ENCODE results near the gene FAM186B.
"Not testable (repeated sequence)": the region's sequence is repeated elsewhere in the genome, so short reads cannot be mapped to it uniquely, and the experiment has no call there.

FAM186B gene

DNA sequence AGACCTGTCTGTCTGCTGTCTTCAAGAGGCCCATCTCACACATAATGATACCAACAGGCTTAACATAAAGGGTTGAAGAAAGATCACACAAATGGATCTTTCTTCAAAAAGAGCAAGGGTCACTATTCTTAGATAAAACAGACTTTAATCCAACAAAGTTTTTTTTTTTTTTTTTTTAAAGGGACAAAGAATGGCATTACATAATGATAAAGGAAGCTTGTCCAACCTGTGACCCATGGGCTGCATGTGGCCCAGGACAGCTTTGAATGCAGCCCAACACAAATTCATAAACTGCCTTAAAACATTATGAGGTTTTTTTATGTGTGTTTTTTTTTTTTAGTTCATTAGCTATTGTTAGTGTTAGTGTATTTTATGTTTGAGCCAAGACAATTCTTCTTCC lies 6.8 kb upstream of the FAM186B start:
- Histone ChIP-seq H3K27me3 (replicated peaks in 2 of 5; ENCODE audit: control insufficient read depth in 4 of 5, insufficient read depth in 5 of 5, low read length in 4 of 5) (peaks cover 0 to 4% (median 0%) of the 10 kb centered on the region in 5 experiments), H3K36me3 (ENCODE audit: control insufficient read depth in 4 of 4, insufficient read depth in 4 of 4, low read length in 3 of 4) (no peaks in the 10 kb centered on the region), H3K4me1 (ENCODE audit: control extremely low read depth in 1 of 4, control insufficient read depth in 4 of 4, insufficient read depth in 4 of 4, low read length in 3 of 4) (no peaks in the 10 kb centered on the region), H3K9me3 (ENCODE audit: control extremely low read depth in 1 of 5, control insufficient read depth in 4 of 5, insufficient read depth in 2 of 5, low read depth in 1 of 5, low read length in 4 of 5) (peaks cover 0 to 9% (median 3%) of the 10 kb centered on the region in 5 experiments), H3K4me3 (ENCODE audit: control insufficient read depth in 1 of 7, extremely low read depth in 1 of 7, insufficient read depth in 4 of 7, low read depth in 2 of 7, low read length in 6 of 7) (no peak overlapping the region), H3K27ac (ENCODE audit: insufficient read depth in 1 of 2, low read depth in 1 of 2, low read length in 2 of 2, poor library complexity in 1 of 2, severe bottlenecking in 2 of 2) (no peak overlapping the region)
- CTCF ChIA-PET, result interaction anchor here (1.4 kb wide), 1 partner anchor 11 kb away, joined by 4 read pairs; the partner anchor contains the start of gene PRPF40B
- no peak for DNase-seq
- POLR2A ChIA-PET, result no interaction called here

DNA sequence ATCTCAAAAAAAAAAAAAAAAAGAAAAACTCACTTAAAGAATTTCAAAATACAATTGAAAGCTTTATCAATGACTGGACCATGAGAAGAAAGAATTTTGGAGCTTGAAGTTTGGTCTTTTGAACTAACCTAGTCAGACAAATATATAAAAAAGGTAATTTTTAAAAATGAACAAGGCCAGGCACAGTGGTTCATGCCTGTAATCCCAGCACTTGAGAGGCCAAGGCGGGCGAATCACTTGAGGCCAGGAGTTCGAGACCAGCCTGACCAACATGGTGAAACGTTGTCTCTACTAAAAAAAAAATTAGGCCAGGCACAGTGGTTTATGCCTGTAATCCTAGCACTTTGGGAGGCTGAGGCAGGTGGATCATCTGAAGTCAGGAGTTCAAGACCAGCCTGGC lies 5.3 kb upstream of the FAM186B start:
- H3K4me1 ChIP-seq (ENCODE audit: control extremely low read depth in 1 of 4, control insufficient read depth in 4 of 4, insufficient read depth in 4 of 4, low read length in 3 of 4); H3K4me3 ChIP-seq (ENCODE audit: control insufficient read depth in 1 of 7, extremely low read depth in 1 of 7, insufficient read depth in 4 of 7, low read depth in 2 of 7, low read length in 6 of 7); H3K36me3 ChIP-seq (ENCODE audit: control insufficient read depth in 4 of 4, insufficient read depth in 4 of 4, low read length in 3 of 4); H3K27ac ChIP-seq (ENCODE audit: insufficient read depth in 1 of 2, low read depth in 1 of 2, low read length in 2 of 2, poor library complexity in 1 of 2, severe bottlenecking in 2 of 2); H3K27me3 ChIP-seq (replicated peaks in 2 of 5; ENCODE audit: control insufficient read depth in 4 of 5, insufficient read depth in 5 of 5, low read length in 4 of 5); DNase-seq; POLR2A ChIA-PET; H3K9me3 ChIP-seq (ENCODE audit: control extremely low read depth in 1 of 5, control insufficient read depth in 4 of 5, insufficient read depth in 2 of 5, low read depth in 1 of 5, low read length in 4 of 5): not testable (repeated sequence)
- CTCF ChIA-PET, result interaction anchor here (1.1 kb wide), 1 partner anchor 25 kb away, joined by 3 read pairs; no protein-coding TSS in a partner anchor
- 89% methylated on average over 1 of the region's 4 CpGs for WGBS (ENCODE audit: insufficient coverage)

DNA sequence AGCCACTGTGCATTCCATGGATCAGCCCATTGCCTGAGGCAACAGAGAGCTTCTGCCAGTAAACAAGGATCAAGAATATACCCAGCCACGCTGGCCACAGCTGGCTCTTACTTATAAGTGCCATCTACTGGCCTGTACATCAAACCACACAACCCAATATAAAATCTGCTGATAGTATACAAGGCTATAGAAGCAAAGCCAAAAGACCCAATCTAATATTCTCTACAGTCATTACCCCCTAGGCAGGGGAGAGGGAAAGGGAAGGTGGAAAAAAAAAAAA lies 4.4 kb upstream of the FAM186B start:
- DNase-seq, result no peak
- no peak overlapping the region for H3K27ac ChIP-seq (ENCODE audit: insufficient read depth in 1 of 2, low read depth in 1 of 2, low read length in 2 of 2, poor library complexity in 1 of 2, severe bottlenecking in 2 of 2)
- WGBS (ENCODE audit: insufficient coverage), result no CpG with 5 or more reads among the region's 1 CpG
- no peaks in the 10 kb centered on the region for H3K36me3 ChIP-seq (ENCODE audit: control insufficient read depth in 4 of 4, insufficient read depth in 4 of 4, low read length in 3 of 4)
- POLR2A ChIA-PET, result no interaction called here
- no peaks in the 10 kb centered on the region for H3K27me3 ChIP-seq (replicated peaks in 2 of 5; ENCODE audit: control insufficient read depth in 4 of 5, insufficient read depth in 5 of 5, low read length in 4 of 5)
- H3K9me3 ChIP-seq (ENCODE audit: control extremely low read depth in 1 of 5, control insufficient read depth in 4 of 5, insufficient read depth in 2 of 5, low read depth in 1 of 5, low read length in 4 of 5), result peaks cover 0 to 9% (median 2%) of the 10 kb centered on the region in 5 experiments
- H3K4me1 ChIP-seq (ENCODE audit: control extremely low read depth in 1 of 4, control insufficient read depth in 4 of 4, insufficient read depth in 4 of 4, low read length in 3 of 4), result peaks cover 0 to 7% (median 6%) of the 10 kb centered on the region in 4 experiments
- CTCF ChIA-PET, result interaction anchor here (0.7 kb wide), 1 partner anchor 33 kb away, joined by 3 read pairs; no protein-coding TSS in a partner anchor
- no peak overlapping the region for H3K4me3 ChIP-seq (ENCODE audit: control insufficient read depth in 1 of 7, extremely low read depth in 1 of 7, insufficient read depth in 4 of 7, low read depth in 2 of 7, low read length in 6 of 7)

GRCh38 chr12:49609059-49609874 lies 3.8 kb upstream of the FAM186B start:
- peaks cover 0 to 7% (median under 1%) of the 10 kb centered on the region in 5 experiments for H3K9me3 ChIP-seq (ENCODE audit: control extremely low read depth in 1 of 5, control insufficient read depth in 4 of 5, insufficient read depth in 2 of 5, low read depth in 1 of 5, low read length in 4 of 5)
- WGBS (ENCODE audit: insufficient coverage), result 100% methylated on average over 2 of the region's 2 CpGs
- H3K36me3 ChIP-seq (ENCODE audit: control insufficient read depth in 4 of 4, insufficient read depth in 4 of 4, low read length in 3 of 4), result no peaks in the 10 kb centered on the region
- no peak overlapping the region for H3K27ac ChIP-seq (ENCODE audit: insufficient read depth in 1 of 2, low read depth in 1 of 2, low read length in 2 of 2, poor library complexity in 1 of 2, severe bottlenecking in 2 of 2)
- POLR2A ChIA-PET, result no interaction called here
- H3K4me3 ChIP-seq (ENCODE audit: control insufficient read depth in 1 of 7, extremely low read depth in 1 of 7, insufficient read depth in 4 of 7, low read depth in 2 of 7, low read length in 6 of 7), result no peak overlapping the region
- no peak for DNase-seq
- CTCF ChIA-PET, result interaction anchor here (0.7 kb wide), 1 partner anchor 33 kb away, joined by 3 read pairs; no protein-coding TSS in a partner anchor
- H3K27me3 ChIP-seq (replicated peaks in 2 of 5; ENCODE audit: control insufficient read depth in 4 of 5, insufficient read depth in 5 of 5, low read length in 4 of 5), result no peaks in the 10 kb centered on the region
- peaks cover 0 to 9% (median 7%) of the 10 kb centered on the region in 4 experiments for H3K4me1 ChIP-seq (ENCODE audit: control extremely low read depth in 1 of 4, control insufficient read depth in 4 of 4, insufficient read depth in 4 of 4, low read length in 3 of 4)

- Histone ChIP-seq H3K27me3 (replicated peaks in 2 of 5; ENCODE audit: control insufficient read depth in 4 of 5, insufficient read depth in 5 of 5, low read length in 4 of 5) (no peaks in the 10 kb centered on the region), H3K4me1 (ENCODE audit: control extremely low read depth in 1 of 4, control insufficient read depth in 4 of 4, insufficient read depth in 4 of 4, low read length in 3 of 4) (peaks cover 0 to 9% (median 7%) of the 10 kb centered on the region in 4 experiments), H3K9me3 (ENCODE audit: control extremely low read depth in 1 of 5, control insufficient read depth in 4 of 5, insufficient read depth in 2 of 5, low read depth in 1 of 5, low read length in 4 of 5) (peaks cover 0 to 2% (median 0%) of the 10 kb centered on the region in 5 experiments), H3K4me3 (ENCODE audit: control insufficient read depth in 1 of 7, extremely low read depth in 1 of 7, insufficient read depth in 4 of 7, low read depth in 2 of 7, low read length in 6 of 7) (no peak overlapping the region), H3K27ac (ENCODE audit: insufficient read depth in 1 of 2, low read depth in 1 of 2, low read length in 2 of 2, poor library complexity in 1 of 2, severe bottlenecking in 2 of 2) (no peak overlapping the region), H3K36me3 (ENCODE audit: control insufficient read depth in 4 of 4, insufficient read depth in 4 of 4, low read length in 3 of 4) (peaks cover 0 to 5% (median 2%) of the 10 kb centered on the region in 4 experiments)
- POLR2A ChIA-PET, result no interaction called here
- CTCF ChIA-PET, result interaction anchor here (0.9 to 2.9 kb wide), 3 partner anchors 24 to 51 kb away, joined by 3 to 11 read pairs (median 3); no protein-coding TSS in a partner anchor
- DNase-seq, result peak in 1 of 3 donors; percentile 6
- WGBS (ENCODE audit: insufficient coverage), result 25% methylated on average over 2 of the region's 5 CpGs
Observed at GRCh38 chr12:49604856-49605255, 583 bp downstream of the FAM186B start.

GRCh38 chr12:49603721-49604120 lies 1.7 kb downstream of the FAM186B start:
- CTCF ChIA-PET, result interaction anchor here (1.0 to 2.9 kb wide), 5 partner anchors 11 to 50 kb away, joined by 3 to 11 read pairs (median 6); no protein-coding TSS in a partner anchor

DNA sequence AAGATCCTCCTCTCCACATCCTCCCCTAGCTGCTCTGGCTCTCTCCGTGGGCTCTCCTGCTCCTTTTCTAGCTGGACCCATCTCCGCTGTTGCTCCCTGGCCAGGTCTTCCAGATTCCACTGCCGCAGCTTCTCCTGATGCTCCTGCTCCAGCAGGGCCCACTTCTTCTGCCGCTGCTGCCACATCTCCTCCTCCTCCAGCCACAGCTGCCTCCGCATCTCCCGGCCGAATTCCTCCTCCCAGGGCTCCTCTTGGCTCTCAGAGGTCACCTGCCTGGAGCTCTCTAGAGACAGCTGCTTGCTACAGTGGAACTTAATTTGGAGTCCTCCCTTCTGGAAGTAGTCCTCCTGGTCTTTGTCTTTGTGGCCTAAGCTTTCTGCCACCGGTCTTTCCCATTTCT lies 5.5 kb downstream of the FAM186B start:
- DNase-seq, result no peak
- 97% methylated on average over 8 of the region's 8 CpGs for WGBS (ENCODE audit: insufficient coverage)
- CTCF ChIA-PET, result interaction anchor here (1.0 to 1.9 kb wide), 3 partner anchors 11 to 24 kb away, joined by 3 to 5 read pairs (median 4); no protein-coding TSS in a partner anchor

More at GRCh38 chr12:49603721-49604120, 1.7 kb downstream of the FAM186B start:
- Histone ChIP-seq H3K4me3 (ENCODE audit: control insufficient read depth in 1 of 7, extremely low read depth in 1 of 7, insufficient read depth in 4 of 7, low read depth in 2 of 7, low read length in 6 of 7) (no peak overlapping the region), H3K9me3 (ENCODE audit: control extremely low read depth in 1 of 5, control insufficient read depth in 4 of 5, insufficient read depth in 2 of 5, low read depth in 1 of 5, low read length in 4 of 5) (no peaks in the 10 kb centered on the region), H3K27me3 (replicated peaks in 2 of 5; ENCODE audit: control insufficient read depth in 4 of 5, insufficient read depth in 5 of 5, low read length in 4 of 5) (no peaks in the 10 kb centered on the region), H3K4me1 (ENCODE audit: control extremely low read depth in 1 of 4, control insufficient read depth in 4 of 4, insufficient read depth in 4 of 4, low read length in 3 of 4) (peaks cover 0 to 9% (median 7%) of the 10 kb centered on the region in 4 experiments), H3K27ac (ENCODE audit: insufficient read depth in 1 of 2, low read depth in 1 of 2, low read length in 2 of 2, poor library complexity in 1 of 2, severe bottlenecking in 2 of 2) (no peak overlapping the region), H3K36me3 (ENCODE audit: control insufficient read depth in 4 of 4, insufficient read depth in 4 of 4, low read length in 3 of 4) (peaks cover 0 to 6% (median 2%) of the 10 kb centered on the region in 4 experiments)
- no peak for DNase-seq
- POLR2A ChIA-PET, result no interaction called here
- 100% methylated on average over 1 of the region's 1 CpG for WGBS (ENCODE audit: insufficient coverage)

More for the DNA sequence above, 5.5 kb downstream of the FAM186B start:
- Histone ChIP-seq H3K4me1 (ENCODE audit: control extremely low read depth in 1 of 4, control insufficient read depth in 4 of 4, insufficient read depth in 4 of 4, low read length in 3 of 4) (peaks cover 0 to 4% (median 3%) of the 10 kb centered on the region in 4 experiments), H3K9me3 (ENCODE audit: control extremely low read depth in 1 of 5, control insufficient read depth in 4 of 5, insufficient read depth in 2 of 5, low read depth in 1 of 5, low read length in 4 of 5) (peaks cover 0 to 1% (median 0%) of the 10 kb centered on the region in 5 experiments), H3K4me3 (ENCODE audit: control insufficient read depth in 1 of 7, extremely low read depth in 1 of 7, insufficient read depth in 4 of 7, low read depth in 2 of 7, low read length in 6 of 7) (no peak overlapping the region), H3K27ac (ENCODE audit: insufficient read depth in 1 of 2, low read depth in 1 of 2, low read length in 2 of 2, poor library complexity in 1 of 2, severe bottlenecking in 2 of 2) (no peak overlapping the region), H3K36me3 (ENCODE audit: control insufficient read depth in 4 of 4, insufficient read depth in 4 of 4, low read length in 3 of 4) (peaks cover 0 to 8% (median 4%) of the 10 kb centered on the region in 4 experiments), H3K27me3 (replicated peaks in 2 of 5; ENCODE audit: control insufficient read depth in 4 of 5, insufficient read depth in 5 of 5, low read length in 4 of 5) (no peaks in the 10 kb centered on the region)
- POLR2A ChIA-PET, result interaction anchor here (0.6 kb wide), 1 partner anchor 93 kb away, joined by 5 read pairs; no protein-coding TSS in a partner anchor

Measured in common myeloid progenitor, CD34-positive (primary cell).